Testis (tissue), 2 donors: ENCODE measurements around the gene GPR21.

Experiments used
- CTCF ChIP-seq, 3 experiments: fragments of 450-650 bp in 2 of 3; fragments of 200-600 bp in 1 of 3; sonication (generic) in 1 of 3; IDR thresholded peaks; one replicate each; pipeline ENCODE4 v1.5.1; 2016 to 2019; ENCODE audit warnings: antibody characterized with exemption in 3 of 3, mild to moderate bottlenecking in 2 of 3, moderate library complexity in 1 of 3
- POLR2A ChIP-seq: fragments of 450-650 bp; IDR thresholded peaks from one replicate; pipeline ENCODE4 v1.6.1; 2017; ENCODE audit warnings: antibody characterized with exemption, mild to moderate bottlenecking, moderate library complexity

GRCh38 chr9:123064716-123065115, 31.2 kb downstream of the GPR21 start:
- TF ChIP-seq POLR2A: no peak
- TF ChIP-seq CTCF (IDR thresholded peaks at IDR 0.05): no peak
